Gastrocnemius medialis (tissue), 4 donors: ENCODE data around the gene CIDEB. TPM values are rescaled to one million over a fixed set of nuclear protein-coding genes. Genes with fewer than 3 reads are reported as not detected.

Experiments
- ATAC-seq, 2 donors: fragments of 150-250 bp; one replicate each; pipeline ENCODE4 v1.9.1; 2016
- DNase-seq, 2 donors: peaks; one replicate each; pipeline ENCODE4 v3.0.0-alpha.2; 2019
- H3K27ac ChIP-seq, 4 donors: fragments of 200-600 bp; sonication (generic); 1 replicate in 1 of 4; 2 replicates in 3 of 4; pipeline ENCODE4 v1.5.1; 2016 to 2018; ENCODE audit warnings: mild to moderate bottlenecking in 2 of 4, moderate library complexity in 1 of 4
- H3K27me3 ChIP-seq, 3 donors: fragments of 200-600 bp; sonication (generic) in 2 of 3; 1 replicate in 1 of 3; 2 replicates in 2 of 3; pipeline versions ENCODE4 v1.5.1 to v1.6.0; 2016 to 2019; ENCODE audit warnings: mild to moderate bottlenecking in 1 of 3, moderate library complexity in 1 of 3
- H3K36me3 ChIP-seq, 2 donors: fragments of 200-600 bp; sonication (generic) in 1 of 2; one replicate each; pipeline ENCODE4 v1.5.1; 2017 to 2018
- H3K4me1 ChIP-seq, 2 donors: fragments of 200-600 bp; sonication (generic) in 1 of 2; one replicate each; pipeline ENCODE4 v1.5.1; 2016 to 2017; ENCODE audit warnings: mild to moderate bottlenecking in 2 of 2
- H3K4me3 ChIP-seq, 4 donors: fragments of 200-600 bp; sonication (generic) in 3 of 4; 1 replicate in 1 of 4; 2 replicates in 3 of 4; pipeline ENCODE4 v1.5.1; 2016 to 2019; ENCODE audit warnings: mild to moderate bottlenecking in 2 of 4
- H3K9me3 ChIP-seq, 3 donors: fragments of 200-600 bp; sonication (generic) in 2 of 3; 1 replicate in 1 of 3; 2 replicates in 2 of 3; pipeline ENCODE4 v1.5.1; 2016 to 2019
- POLR2A ChIP-seq, 2 donors: fragments of 450-650 bp; IDR thresholded peaks; one replicate each; pipeline ENCODE4 v1.6.1; 2017; ENCODE audit warnings: antibody characterized with exemption in 2 of 2, mild to moderate bottlenecking in 2 of 2, moderate library complexity in 2 of 2
- in situ Hi-C, 4 donors: fragments of 200-750 bp; cut with MboI; loops; one replicate each; pipeline versions ENCODE4 v1.15.0 to v1.8.0; 2017; ENCODE audit warnings: low sequenced_read_pairs in 4 of 4
- intact Hi-C: fragments of 100-400 bp; cut with DNase I; formaldehyde crosslinking; loops from one replicate; pipeline ENCODE4 v1.15.1; 2023; ENCODE audit warnings: low total_unique reads
- total RNA-seq, 4 donors: library from RNA; depleted of rRNA; stranded (reverse); fragments of >200 nt; gene quantifications; one replicate each; pipeline versions ENCODE4 v1.1.0 to v1.2.3, GENCODE V29; 2016
- TF ChIP-seq, protein P1 (sequence below), 5 experiments: fragments of 450-650 bp in 3 of 5; fragments of 200-600 bp in 2 of 5; sonication (generic) in 2 of 5; IDR thresholded peaks in 4 of 5; conservative IDR thresholded peaks in 1 of 5; 1 replicate in 4 of 5; 2 replicates in 1 of 5; pipeline ENCODE4 v1.5.1; 2016 to 2019; ENCODE audit warnings: antibody characterized with exemption in 5 of 5, mild to moderate bottlenecking in 3 of 5, moderate library complexity in 3 of 5

The CIDEB gene
- total RNA-seq, 4 donors from 2014 or later: 0.39 to 1.5 (median 0.88) TPM

- TF ChIP-seq POLR2A (IDR thresholded peaks at IDR 0.05): no peak
- TF ChIP-seq, protein P1, sequence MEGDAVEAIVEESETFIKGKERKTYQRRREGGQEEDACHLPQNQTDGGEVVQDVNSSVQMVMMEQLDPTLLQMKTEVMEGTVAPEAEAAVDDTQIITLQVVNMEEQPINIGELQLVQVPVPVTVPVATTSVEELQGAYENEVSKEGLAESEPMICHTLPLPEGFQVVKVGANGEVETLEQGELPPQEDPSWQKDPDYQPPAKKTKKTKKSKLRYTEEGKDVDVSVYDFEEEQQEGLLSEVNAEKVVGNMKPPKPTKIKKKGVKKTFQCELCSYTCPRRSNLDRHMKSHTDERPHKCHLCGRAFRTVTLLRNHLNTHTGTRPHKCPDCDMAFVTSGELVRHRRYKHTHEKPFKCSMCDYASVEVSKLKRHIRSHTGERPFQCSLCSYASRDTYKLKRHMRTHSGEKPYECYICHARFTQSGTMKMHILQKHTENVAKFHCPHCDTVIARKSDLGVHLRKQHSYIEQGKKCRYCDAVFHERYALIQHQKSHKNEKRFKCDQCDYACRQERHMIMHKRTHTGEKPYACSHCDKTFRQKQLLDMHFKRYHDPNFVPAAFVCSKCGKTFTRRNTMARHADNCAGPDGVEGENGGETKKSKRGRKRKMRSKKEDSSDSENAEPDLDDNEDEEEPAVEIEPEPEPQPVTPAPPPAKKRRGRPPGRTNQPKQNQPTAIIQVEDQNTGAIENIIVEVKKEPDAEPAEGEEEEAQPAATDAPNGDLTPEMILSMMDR (IDR thresholded peaks at IDR 0.05 in 4 of 5, conservative IDR thresholded peaks at IDR 0.05 in 1 of 5): no peak
- H3K4me3 ChIP-seq: no peak overlapping the region
- H3K9me3 ChIP-seq: no peaks in the 10 kb centered on the region
- no peaks in the 10 kb centered on the region for H3K27me3 ChIP-seq
- peaks cover 0 to 3% of the 10 kb centered on the region in 2 donors for H3K4me1 ChIP-seq
- H3K27ac ChIP-seq: no peak overlapping the region
- H3K36me3 ChIP-seq: no peaks in the 10 kb centered on the region
- DNase-seq (no peak), ATAC-seq (no peak)
- in situ Hi-C loops: no loop called here
- intact Hi-C loops: no loop called here
Measured at GRCh38 chr14:24278424-24278823, 29.4 kb downstream of the CIDEB start.

DNA sequence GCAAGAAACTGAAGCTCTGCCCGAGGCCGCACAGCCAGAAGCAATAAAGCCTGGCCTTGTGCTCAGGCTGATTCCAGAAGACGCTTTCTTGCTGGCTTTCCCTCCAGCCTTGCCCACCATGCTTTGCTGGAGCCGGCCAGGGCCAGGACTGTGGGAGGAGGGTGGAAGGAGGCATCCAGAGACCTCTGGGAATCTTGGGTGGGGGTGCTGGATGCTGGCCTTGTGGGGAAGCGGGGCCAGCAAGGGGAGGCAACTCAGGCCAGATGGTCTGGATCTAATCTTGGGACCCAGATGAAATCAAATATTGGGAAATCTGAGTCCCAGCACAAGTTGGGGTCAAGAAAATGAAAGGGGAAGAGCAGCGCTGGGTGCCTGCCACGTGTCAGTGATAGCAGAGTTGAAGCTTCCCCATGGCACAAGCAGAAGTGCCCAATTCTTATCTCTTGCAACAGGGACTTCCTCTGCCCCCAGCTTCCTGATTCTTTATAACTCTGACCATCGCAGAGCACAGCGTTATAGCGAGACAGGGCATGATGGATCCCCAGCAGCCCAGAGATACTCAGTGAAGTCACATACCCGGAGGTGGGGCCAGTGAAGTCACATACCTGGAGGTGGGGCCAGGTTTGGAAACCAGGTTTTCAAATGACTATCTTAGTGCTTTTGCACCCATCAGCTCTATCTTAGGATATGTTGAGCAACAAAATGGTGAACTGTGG lies 30.0 kb downstream of the CIDEB start:
- no peak for TF ChIP-seq POLR2A (IDR thresholded peaks at IDR 0.05)
- TF ChIP-seq, protein P1 (IDR thresholded peaks at IDR 0.05 in 4 of 5, conservative IDR thresholded peaks at IDR 0.05 in 1 of 5): no peak
- ATAC-seq (no peak), DNase-seq (no peak)
- Histone ChIP-seq H3K27me3 (no peaks in the 10 kb centered on the region), H3K36me3 (no peaks in the 10 kb centered on the region), H3K9me3 (no peaks in the 10 kb centered on the region), H3K27ac (no peak overlapping the region), H3K4me3 (no peak overlapping the region), H3K4me1 (peaks cover 0 to 3% of the 10 kb centered on the region in 2 donors)
- intact Hi-C loops: no loop called here
- in situ Hi-C loops: no loop called here

GRCh38 chr14:24277071-24277470 lies 30.7 kb downstream of the CIDEB start:
- in situ Hi-C loops (no loop called here), intact Hi-C loops (no loop called here)
- DNase-seq (no peak), ATAC-seq (no peak)
- Histone ChIP-seq H3K36me3 (no peaks in the 10 kb centered on the region), H3K9me3 (no peaks in the 10 kb centered on the region), H3K4me3 (no peak overlapping the region), H3K27ac (no peak overlapping the region), H3K27me3 (no peaks in the 10 kb centered on the region), H3K4me1 (peaks cover under 1 to 3% of the 10 kb centered on the region in 2 donors)
- no peak for TF ChIP-seq POLR2A (IDR thresholded peaks at IDR 0.05)
- TF ChIP-seq, protein P1 (IDR thresholded peaks at IDR 0.05 in 4 of 5, conservative IDR thresholded peaks at IDR 0.05 in 1 of 5): no peak

DNA sequence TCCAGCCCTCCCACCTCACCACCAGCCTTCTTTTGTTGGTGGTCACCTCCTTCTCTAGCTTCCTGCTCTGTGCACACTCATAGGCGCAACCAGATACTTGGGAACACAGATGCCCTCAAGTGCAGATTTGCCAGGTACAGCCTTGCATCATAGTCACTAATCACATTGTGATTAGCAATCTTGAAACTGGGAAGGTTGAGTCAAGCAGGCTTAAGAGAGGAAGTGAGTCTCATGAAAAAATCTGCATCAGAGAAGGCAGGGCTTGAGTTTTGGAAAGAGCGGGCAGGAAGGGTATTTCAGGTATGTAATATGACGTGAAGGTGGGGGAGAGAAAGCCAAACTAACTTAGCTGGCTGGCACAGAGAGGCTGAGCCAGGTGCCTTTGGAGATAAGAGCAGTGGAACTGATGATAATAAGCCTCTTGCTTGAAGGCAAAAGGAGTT lies 33.7 kb downstream of the CIDEB start:
- Histone ChIP-seq H3K4me1 (peaks cover 4 to 6% of the 10 kb centered on the region in 2 donors), H3K27me3 (no peaks in the 10 kb centered on the region), H3K36me3 (peaks cover 0 to 10% of the 10 kb centered on the region in 2 donors), H3K27ac (no peak overlapping the region), H3K4me3 (no peak overlapping the region), H3K9me3 (no peaks in the 10 kb centered on the region)
- ATAC-seq: no peak
- in situ Hi-C loops: no loop called here
- intact Hi-C loops: no loop called here
- no peak for TF ChIP-seq POLR2A (IDR thresholded peaks at IDR 0.05)
- TF ChIP-seq, protein P1 (IDR thresholded peaks at IDR 0.05 in 4 of 5, conservative IDR thresholded peaks at IDR 0.05 in 1 of 5): no peak
- no peak for DNase-seq
